Kidney epithelial cell (primary cell): ENCODE measurements around the gene ZNF750. TPM values are rescaled to one million over a fixed set of nuclear protein-coding genes. Genes with fewer than 3 reads are reported as not detected.

Source experiments
- DNase-seq: peaks from one replicate; pipeline ENCODE4 v3.0.0-alpha.2; 2010; ENCODE audit warnings: low read depth
- H3K27me3 ChIP-seq: 2 replicates; pipeline ENCODE4 v1.6.0; 2011; ENCODE audit warnings: low read length; ENCODE audit not compliant: control insufficient read depth, insufficient read depth
- H3K36me3 ChIP-seq: 2 replicates; pipeline ENCODE4 v1.5.1; 2011; ENCODE audit warnings: low read length; ENCODE audit not compliant: control insufficient read depth, insufficient read depth
- H3K4me3 ChIP-seq: 2 replicates; pipeline ENCODE4 v1.5.1; 2011; ENCODE audit warnings: low read depth, mild to moderate bottlenecking, control low read depth, low read length
- CTCF ChIP-seq: IDR thresholded peaks from 2 replicates; pipeline ENCODE4 v1.5.1; 2011; ENCODE audit warnings: mild to moderate bottlenecking, moderate library complexity, low read length, control low read depth, inconsistent platforms; ENCODE audit not compliant: insufficient read depth, poor library complexity, severe bottlenecking
- total RNA-seq: library from RNA; depleted of rRNA; stranded (reverse); fragments of >200 nt; gene quantifications from 2 replicates; pipeline ENCODE4 v1.2.3, GENCODE V29; 2015

The ZNF750 gene
- total RNA-seq, 1 donor from 2014 or later = 0.84 TPM

GRCh38 chr17:82793974-82794630 is 45.7 kb downstream of the ZNF750 start:
- no peak for TF ChIP-seq CTCF
- Histone ChIP-seq H3K27me3 (no peaks in the 10 kb centered on the region), H3K4me3 (no peak overlapping the region), H3K36me3 (no peaks in the 10 kb centered on the region)
- no peak for DNase-seq

DNA sequence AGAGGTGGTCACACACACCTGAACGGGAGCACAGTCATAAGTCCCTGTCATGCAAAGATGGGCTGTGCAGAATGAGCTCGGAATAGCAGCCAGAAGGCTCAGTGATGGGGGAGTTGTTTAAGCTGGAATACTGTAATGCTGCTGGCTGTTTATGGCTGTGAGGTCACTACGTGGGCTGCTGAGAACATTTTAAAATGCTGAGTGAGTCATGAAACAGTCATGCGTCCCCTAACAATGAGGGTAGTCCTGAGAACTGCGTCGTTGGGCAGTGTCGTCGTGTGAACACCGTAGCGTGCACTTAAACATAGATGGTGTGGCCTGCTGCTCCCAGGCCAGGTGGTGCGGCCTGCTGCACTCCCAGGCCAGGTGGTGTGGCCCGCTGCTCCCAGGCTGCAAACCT is 48.3 kb downstream of the ZNF750 start:
- DNase-seq = peak; percentile 97
- no peak for TF ChIP-seq CTCF
- Histone ChIP-seq H3K36me3 (no peaks in the 10 kb centered on the region), H3K27me3 (no peaks in the 10 kb centered on the region), H3K4me3 (no peak overlapping the region)

DNA sequence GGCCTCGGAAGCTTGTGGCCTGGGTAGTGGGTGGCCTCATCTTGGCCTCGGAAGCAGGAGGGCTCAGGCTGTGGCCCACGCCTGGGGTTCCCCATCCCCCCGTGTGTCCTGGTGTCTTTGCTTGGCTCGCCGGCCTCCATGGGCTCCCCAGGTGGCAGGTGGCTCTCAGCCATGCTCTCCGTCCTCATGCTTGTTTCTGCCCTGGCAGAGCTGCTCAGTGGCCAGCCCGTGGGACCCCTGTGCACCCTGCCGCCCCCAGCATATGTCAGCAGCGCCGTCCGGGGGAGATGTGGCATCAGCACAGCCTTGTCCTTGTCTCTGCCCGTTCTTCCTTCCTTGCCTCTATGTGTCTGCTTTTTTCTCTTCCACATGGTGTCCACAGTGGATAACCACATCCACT is 49.4 kb downstream of the ZNF750 start:
- Histone ChIP-seq H3K27me3 (no peaks in the 10 kb centered on the region), H3K4me3 (no peak overlapping the region), H3K36me3 (no peaks in the 10 kb centered on the region)
- no peak for TF ChIP-seq CTCF
- no peak for DNase-seq

GRCh38 chr17:82789806-82790205 is 50.0 kb downstream of the ZNF750 start:
- Histone ChIP-seq H3K36me3 (no peaks in the 10 kb centered on the region), H3K4me3 (no peak overlapping the region), H3K27me3 (no peaks in the 10 kb centered on the region)
- no peak for TF ChIP-seq CTCF
- no peak for DNase-seq

DNA sequence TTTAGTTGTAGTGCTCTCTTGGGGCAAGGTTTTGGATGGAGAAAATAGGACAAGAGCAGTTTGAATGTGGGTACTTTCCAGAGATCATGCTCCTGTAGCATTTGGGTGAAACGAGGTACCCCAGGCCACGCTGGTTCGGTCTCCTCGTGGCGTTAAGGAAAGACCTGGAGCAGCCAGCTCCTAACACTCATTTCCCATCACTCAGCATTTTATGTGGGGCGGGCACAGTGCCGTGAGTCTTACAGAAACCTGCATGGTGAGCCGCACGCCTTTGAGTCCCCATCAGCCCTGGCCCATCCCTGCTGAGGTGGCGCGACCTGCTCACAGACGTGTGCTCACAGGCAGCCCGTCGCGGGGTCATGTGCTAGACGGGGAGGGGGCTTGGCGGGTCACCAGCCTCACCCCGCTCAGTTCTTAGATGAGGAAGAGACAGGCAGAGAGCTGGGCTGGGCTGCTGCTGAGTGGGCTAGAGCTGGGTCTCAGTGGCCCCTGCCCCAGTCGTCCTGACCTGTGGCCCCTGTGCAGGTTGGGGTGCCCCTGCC is 50.7 kb downstream of the ZNF750 start:
- no peak for DNase-seq
- H3K36me3 ChIP-seq = no peaks in the 10 kb centered on the region
- no peak for TF ChIP-seq CTCF
- H3K27me3 ChIP-seq = no peaks in the 10 kb centered on the region
- no peak overlapping the region for H3K4me3 ChIP-seq
